ENCODE measurements around the gene RTEL1.

The RTEL1 gene

GRCh38 chr20:63706852-63707557 is 48.9 kb downstream of the RTEL1 start (continued):
- TF ChIP-seq INSM2 (tag by site-specific recombination; IDR thresholded peaks at IDR 0.05) (no peak), GLIS2 (tag by site-specific recombination; IDR thresholded peaks at IDR 0.05) (peak; percentile 24; the same call in 1 of the 2 replicates), ZSCAN30 (tag by site-specific recombination; IDR thresholded peaks at IDR 0.05) (no peak), CTCF (tag by site-specific recombination; IDR thresholded peaks at IDR 0.05) (peak; percentile 79), ZNF707 (tag by site-specific recombination; IDR thresholded peaks at IDR 0.05) (no peak), ZNF747 (tag by site-specific recombination; IDR thresholded peaks at IDR 0.05) (no peak)

GRCh38 chr20:63707558-63708300 is 49.6 kb downstream of the RTEL1 start, which contains the start of the genes ARFRP1 and ZGPAT:
ARFRP1 (minus strand) TSS chr20:63707976; CDS start chr20:63707091, 885 bp downstream.
ZGPAT (plus strand) TSS chr20:63708039; CDS start chr20:63708581, 542 bp downstream.
- POLR2A ChIA-PET: interaction anchor here (0.6 to 3.3 kb wide), 17 partner anchors 9 to 273 kb away, joined by 3 to 16 read pairs (median 6); partner anchors contain the start of genes DNAJC5, LIME1, PRPF6 and RTEL1
- H3K4me1 ChIP-seq (ENCODE audit: control insufficient read depth, insufficient read depth, low read length): 0 out of 2 replicates have a peak, but pooled peaks cover 3% of the 10 kb centered on the region
- peak within 1 kb of the TSS; percentile 81 for H3K4me3 ChIP-seq (ENCODE audit: low read depth, low read length)
- CTCF ChIA-PET: interaction anchor here (0.6 to 1.4 kb wide), 4 partner anchors 70 to 214 kb away, joined by 3 to 4 read pairs (median 4); no protein-coding TSS in a partner anchor
- peak within 1 kb of the TSS; percentile 71 for H3K27ac ChIP-seq (ENCODE audit: extremely low read depth, low read depth, low read length)
- peaks cover 31 to 74% of the 10 kb centered on the region in 2 experiments for H3K36me3 ChIP-seq (ENCODE audit: control insufficient read depth in 2 of 2, insufficient read depth in 1 of 2, low read length in 2 of 2)
- H3K9me3 ChIP-seq (ENCODE audit: control insufficient read depth, insufficient read depth, low read depth, low read length): no peaks in the 10 kb centered on the region
- TF ChIP-seq ZNF580 (tag by site-specific recombination; IDR thresholded peaks at IDR 0.05): peak; percentile 29; the same call in 1 of the 2 replicates
- peak; percentile 70; the same call in 1 of the 2 replicates for TF ChIP-seq REPIN1 (tag by site-specific recombination; IDR thresholded peaks at IDR 0.05; ENCODE audit: low read depth)
- TF ChIP-seq ZNF837 (tag by site-specific recombination; IDR thresholded peaks at IDR 0.05): 0 out of 2 replicates have a peak, but pooled peaks have one; percentile 55
- TF ChIP-seq SCRT2 (tag by site-specific recombination; IDR thresholded peaks at IDR 0.05): no peak
- TF ChIP-seq KLF16 (tag by site-specific recombination; IDR thresholded peaks at IDR 0.05): peak; percentile 74; the same call in 1 of the 2 replicates
- no peak for TF ChIP-seq HOXA7 (CRISPR knock-in tag; IDR thresholded peaks at IDR 0.05; ENCODE audit: borderline replicate concordance)
- peak; percentile 45; the same call in 1 of the 2 replicates for TF ChIP-seq ZBTB7A (tag by site-specific recombination; IDR thresholded peaks at IDR 0.05; ENCODE audit: low read depth)
- peak; percentile 57; the same call in 1 of the 2 replicates for TF ChIP-seq ZBTB10 (tag by site-specific recombination; IDR thresholded peaks at IDR 0.05)
- TF ChIP-seq ZNF677 (tag by site-specific recombination; IDR thresholded peaks at IDR 0.05): no peak
- no peak for TF ChIP-seq ZNF132 (tag by site-specific recombination; IDR thresholded peaks at IDR 0.05; ENCODE audit: borderline replicate concordance)
- peak; percentile 64 for TF ChIP-seq ZXDB (tag by site-specific recombination; IDR thresholded peaks at IDR 0.05)
- no peak for TF ChIP-seq ZNF701 (tag by site-specific recombination; IDR thresholded peaks at IDR 0.05)
- peak; percentile 54; the same call in 1 of the 2 replicates for TF ChIP-seq KLF10 (tag by site-specific recombination; IDR thresholded peaks at IDR 0.05)
- TF ChIP-seq ZNF266 (tag by site-specific recombination; IDR thresholded peaks at IDR 0.05; ENCODE audit: low read depth): no peak
- TF ChIP-seq ZFHX2 (tag by site-specific recombination; conservative IDR thresholded peaks at IDR 0.05): peak; percentile 63
- peak; percentile 21; the same call in 1 of the 2 replicates for TF ChIP-seq REST (tag by site-specific recombination; IDR thresholded peaks at IDR 0.05)

Measured in HEK293 (cell line).